IMR-90 (cell line): ENCODE measurements around the gene RNF141. TPM values are rescaled to one million over a fixed set of nuclear protein-coding genes. Genes with fewer than 3 reads are reported as not detected.

ENCODE experiments used
- ATAC-seq: fragments of 200-7000 bp; cut with Tn5 transposase; 2 replicates; pipeline ENCODE4 v1.9.1; 2020; ENCODE audit warnings: low read depth, mild to moderate bottlenecking, moderate library complexity
- BruUV-seq: library from RNA; stranded (reverse); fragments of 400-500 nt; replicated peaks from 2 replicates; lab custom pipeline; 2021; lab: Mats Ljungman, UMichigan
- CTCF ChIA-PET: fragments of 300-600 bp; formaldehyde crosslinking; extraction: SDS; loops from one replicate; lab custom pipeline; 2021; ENCODE audit warnings: antibody characterized with exemption; lab: Yijun Ruan, JAX
- POLR2A ChIA-PET: fragments of 300-600 bp; sonication (Branson Sonifier 250); formaldehyde crosslinking; loops from one replicate; lab custom pipeline; 2022; ENCODE audit warnings: antibody characterized with exemption; ENCODE audit not compliant: unreplicated experiment; lab: Charles Lee
- DNase-seq: peaks from one replicate; pipeline ENCODE4 v3.0.0; 2013
- H2AFZ ChIP-seq: replicated peaks from 2 replicates; pipeline ENCODE3; 2013; ENCODE audit warnings: low read length, mild to moderate bottlenecking; ENCODE audit not compliant: poor library complexity
- H2AK5ac ChIP-seq: 2 replicates; pipeline ENCODE4 v1.6.1; 2013; ENCODE audit warnings: low read depth, low read length, inconsistent platforms
- H2AK9ac ChIP-seq: replicated peaks from 2 replicates; pipeline ENCODE3; 2013; ENCODE audit warnings: mild to moderate bottlenecking, low read depth, low read length, moderate library complexity; ENCODE audit not compliant: poor library complexity
- H2BK120ac ChIP-seq: 2 replicates; pipeline ENCODE4 v1.6.1; 2013; ENCODE audit warnings: low read depth, low read length, inconsistent platforms
- H2BK15ac ChIP-seq: 3 replicates; pipeline ENCODE4 v1.6.1; 2013; ENCODE audit warnings: low read depth, low read length, inconsistent platforms
- H2BK20ac ChIP-seq: 2 replicates; pipeline ENCODE4 v1.6.1; 2013; ENCODE audit warnings: low read depth, mild to moderate bottlenecking, inconsistent platforms, low read length, moderate library complexity
- H2BK5ac ChIP-seq: 2 replicates; pipeline ENCODE4 v1.6.1; 2013; ENCODE audit warnings: mild to moderate bottlenecking, low read depth, low read length, inconsistent platforms; ENCODE audit not compliant: poor library complexity, severe bottlenecking
- H3K14ac ChIP-seq: replicated peaks from 2 replicates; pipeline ENCODE4 v1.6.1; 2013; ENCODE audit warnings: low read depth, low read length, inconsistent platforms
- H3K18ac ChIP-seq: 2 replicates; pipeline ENCODE4 v1.6.1; 2013; ENCODE audit warnings: low read depth, low read length, control low read depth
- H3K23ac ChIP-seq: 2 replicates; pipeline ENCODE4 v1.6.1; 2013; ENCODE audit warnings: low read depth, low read length, inconsistent platforms
- H3K27ac ChIP-seq: 2 replicates; pipeline ENCODE4 v1.5.1; 2013; ENCODE audit warnings: mild to moderate bottlenecking, control low read depth, low read length; ENCODE audit not compliant: insufficient read depth
- H3K27me3 ChIP-seq: 2 replicates; pipeline ENCODE4 v1.6.1; 2013; ENCODE audit warnings: low read length; ENCODE audit not compliant: control insufficient read depth, insufficient read depth
- H3K36me3 ChIP-seq: 2 replicates; pipeline ENCODE4 v1.6.1; 2013; ENCODE audit warnings: low read length, mixed read lengths; ENCODE audit not compliant: control insufficient read depth, insufficient read depth
- H3K4ac ChIP-seq: 2 replicates; pipeline ENCODE4 v1.6.1; 2013; ENCODE audit warnings: low read depth, low read length, inconsistent platforms
- H3K4me1 ChIP-seq: 2 replicates; pipeline ENCODE4 v1.6.1; 2013; ENCODE audit warnings: low read length, mixed read lengths; ENCODE audit not compliant: control insufficient read depth, insufficient read depth
- H3K4me2 ChIP-seq: 2 replicates; pipeline ENCODE4 v1.6.1; 2013; ENCODE audit warnings: low read depth, mild to moderate bottlenecking, control low read depth, low read length, moderate library complexity
- H3K4me3 ChIP-seq: 2 replicates; pipeline ENCODE4 v1.5.1; 2013; ENCODE audit warnings: low read depth, mild to moderate bottlenecking, control low read depth, low read length, moderate library complexity; ENCODE audit not compliant: insufficient read depth
- H3K56ac ChIP-seq: 2 replicates; pipeline ENCODE4 v1.6.1; 2013; ENCODE audit warnings: low read length, inconsistent platforms; ENCODE audit not compliant: insufficient read depth; ENCODE audit errors: extremely low read depth
- H3K79me1 ChIP-seq, 2 experiments: 2 replicates each; pipeline ENCODE4 v1.6.1; 2013; ENCODE audit warnings: low read length in 2 of 2, inconsistent platforms in 1 of 2, low read depth in 1 of 2
- H3K9ac ChIP-seq: 2 replicates; pipeline ENCODE4 v1.6.1; 2013; ENCODE audit warnings: low read depth, low read length, control low read depth
- H3K9me1 ChIP-seq: 2 replicates; pipeline ENCODE4 v1.6.1; 2013; ENCODE audit warnings: low read length, inconsistent platforms; ENCODE audit not compliant: insufficient read depth
- H3K9me3 ChIP-seq: 2 replicates; pipeline ENCODE4 v1.6.1; 2013; ENCODE audit warnings: low read length; ENCODE audit not compliant: control insufficient read depth, insufficient read depth
- H4K20me1 ChIP-seq: 2 replicates; pipeline ENCODE4 v1.6.1; 2013; ENCODE audit warnings: low read length, inconsistent platforms; ENCODE audit not compliant: insufficient read depth
- H4K5ac ChIP-seq: 2 replicates; pipeline ENCODE4 v1.6.1; 2013; ENCODE audit warnings: mild to moderate bottlenecking, low read depth, low read length, control low read depth
- H4K8ac ChIP-seq, 2 experiments: 2 replicates each; pipeline ENCODE4 v1.6.1; 2013; ENCODE audit warnings: low read depth in 2 of 2, low read length in 2 of 2, control low read depth in 1 of 2, inconsistent platforms in 1 of 2
- H4K91ac ChIP-seq: 2 replicates; pipeline ENCODE4 v1.6.1; 2013; ENCODE audit warnings: low read depth, low read length, inconsistent platforms; ENCODE audit not compliant: insufficient read depth
- BHLHE40 ChIP-seq: fragments of 150-350 bp; IDR thresholded peaks from 2 replicates; pipeline ENCODE4 v1.6.1; 2016; ENCODE audit warnings: mild to moderate bottlenecking, low read depth, low read length
- CEBPB ChIP-seq: IDR thresholded peaks from 2 replicates; pipeline ENCODE4 v1.6.1; 2012; ENCODE audit warnings: low read depth, low read length, improper control_type of control experiment
- CHD1 ChIP-seq: IDR thresholded peaks from 2 replicates; pipeline ENCODE4 v1.6.1; 2012; ENCODE audit warnings: low read depth, low read length, improper control_type of control experiment
- FOS ChIP-seq: fragments of 150-350 bp; IDR thresholded peaks from 2 replicates; pipeline ENCODE4 v1.6.1; 2016; ENCODE audit warnings: low read depth, low read length
- MAFK ChIP-seq: IDR thresholded peaks from 2 replicates; pipeline ENCODE4 v1.6.1; 2012; ENCODE audit warnings: low read depth, low read length, improper control_type of control experiment
- MXI1 ChIP-seq: IDR thresholded peaks from 2 replicates; pipeline ENCODE4 v1.6.1; 2012; ENCODE audit warnings: low read depth, mild to moderate bottlenecking, low read length, moderate library complexity, borderline replicate concordance
- POLR2A ChIP-seq: IDR thresholded peaks from 2 replicates; pipeline ENCODE4 v1.6.1; 2012; ENCODE audit warnings: mild to moderate bottlenecking, low read depth, low read length
- RCOR1 ChIP-seq: IDR thresholded peaks from 2 replicates; pipeline ENCODE4 v1.6.1; 2012; ENCODE audit warnings: mild to moderate bottlenecking, low read length, improper control_type of control experiment; ENCODE audit not compliant: insufficient replicate concordance
- SMC3 ChIP-seq: fragments of 150-350 bp; IDR thresholded peaks from 2 replicates; pipeline ENCODE4 v1.6.1; 2016; ENCODE audit warnings: low read depth, mild to moderate bottlenecking, antibody characterized with exemption, low read length, moderate library complexity
- WGBS, 2 experiments: methylation state at CpG; one replicate each; pipeline versions ENCODE4 v1.1.5 to v1.1.7; 2013; ENCODE audit warnings: missing lambda C conversion rate in 2 of 2; ENCODE audit not compliant: insufficient read length in 1 of 2; ENCODE audit errors: extremely low coverage in 2 of 2; 5-methylcytosine and 5-hydroxymethylcytosine counted together
- dilution Hi-C: fragments of 300-500 bp; cut with HindIII; formaldehyde crosslinking; loops from one replicate; pipeline ENCODE4 v1.14.3; 2018; ENCODE audit warnings: low sequenced_read_pairs; ENCODE audit not compliant: unreplicated experiment
- in situ Hi-C: fragments of 300-500 bp; cut with MboI; formaldehyde crosslinking; loops from 3 replicates; pipeline ENCODE4 v1.14.3; 2019; ENCODE audit warnings: low sequenced_read_pairs, inconsistent platforms, mixed read lengths
- intact Hi-C: fragments of 100-400 bp; cut with micrococcal nuclease; formaldehyde crosslinking; loops from 2 replicates; pipeline ENCODE4 v1.10.0; 2022
- polyA plus RNA-seq, 3 experiments: library from polyadenylated mRNA; depleted of rRNA; stranded (reverse); fragments of >200 nt; gene quantifications; 2 replicates each; pipeline ENCODE4 v1.2.3, GENCODE V29; 2012; ENCODE audit warnings: low replicate concordance in 1 of 3
- total RNA-seq: library from RNA; depleted of rRNA; stranded (reverse); fragments of >200 nt; gene quantifications from 2 replicates; pipeline ENCODE4 v1.2.3, GENCODE V29; 2012
- TF ChIP-seq, protein P1 (sequence below): fragments of 150-350 bp; IDR thresholded peaks from 2 replicates; pipeline ENCODE4 v1.6.1; 2017; ENCODE audit warnings: mild to moderate bottlenecking, antibody characterized with exemption, low read length, low read depth
- TF ChIP-seq, protein P2 (sequence below): fragments of 150-350 bp; IDR thresholded peaks from 2 replicates; pipeline ENCODE4 v1.6.1; 2016; ENCODE audit warnings: low read depth, mild to moderate bottlenecking, low read length, moderate library complexity, borderline replicate concordance
- TF ChIP-seq, protein P3 (sequence below): conservative IDR thresholded peaks from 2 replicates; pipeline ENCODE4 v1.5.1; 2012; ENCODE audit warnings: mild to moderate bottlenecking, low read depth, low read length, improper control_type of control experiment

RNF141 gene
- total and polyA plus RNA-seq, 2 of the 4 experiments (the other 2 are of a cell fraction) = 13.8 to 18.6 TPM

GRCh38 chr11:10502770-10503169 is 38.2 kb downstream of the RNF141 start:
- H2AK9ac ChIP-seq = no peak overlapping the region
- no peak overlapping the region for H2AFZ ChIP-seq
- H3K56ac ChIP-seq = no peak overlapping the region
- no peaks in the 10 kb centered on the region for H3K27me3 ChIP-seq
- no peak overlapping the region for H3K14ac ChIP-seq
- ChIA-PET POLR2A (no interaction called here), CTCF (no interaction called here)
- no peak overlapping the region for H2BK120ac ChIP-seq
- H4K8ac ChIP-seq = no peak overlapping the region
- H3K18ac ChIP-seq = no peak overlapping the region
- H3K79me1 ChIP-seq = peaks cover 0 to 5% of the 10 kb centered on the region in 2 experiments; a peak in 2 of 4 replicates
- H2BK15ac ChIP-seq = no peak overlapping the region
- no peak overlapping the region for H3K23ac ChIP-seq
- intact Hi-C loops = no loop called here
- H4K20me1 ChIP-seq = no peaks in the 10 kb centered on the region
- no peak overlapping the region for H4K5ac ChIP-seq
- no peak overlapping the region for H2BK5ac ChIP-seq
- dilution Hi-C loops = loop anchor here (25.0 kb wide), 1 partner anchor 235 kb away; no protein-coding TSS in a partner anchor
- no CpG with 5 or more reads among the region's 3 CpGs for WGBS, 2 experiments
- no peak overlapping the region for H3K27ac ChIP-seq
- no peaks in the 10 kb centered on the region for H3K9me3 ChIP-seq
- no peak overlapping the region for H3K4me2 ChIP-seq
- TF ChIP-seq, protein P1, sequence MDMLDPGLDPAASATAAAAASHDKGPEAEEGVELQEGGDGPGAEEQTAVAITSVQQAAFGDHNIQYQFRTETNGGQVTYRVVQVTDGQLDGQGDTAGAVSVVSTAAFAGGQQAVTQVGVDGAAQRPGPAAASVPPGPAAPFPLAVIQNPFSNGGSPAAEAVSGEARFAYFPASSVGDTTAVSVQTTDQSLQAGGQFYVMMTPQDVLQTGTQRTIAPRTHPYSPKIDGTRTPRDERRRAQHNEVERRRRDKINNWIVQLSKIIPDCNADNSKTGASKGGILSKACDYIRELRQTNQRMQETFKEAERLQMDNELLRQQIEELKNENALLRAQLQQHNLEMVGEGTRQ = no peak
- TF ChIP-seq FOS (no peak), POLR2A (no peak), CEBPB (no peak), BHLHE40 (no peak), MXI1 (no peak), SMC3 (no peak), RCOR1 (no peak), MAFK (no peak), CHD1 (no peak)
- TF ChIP-seq, protein P2, sequence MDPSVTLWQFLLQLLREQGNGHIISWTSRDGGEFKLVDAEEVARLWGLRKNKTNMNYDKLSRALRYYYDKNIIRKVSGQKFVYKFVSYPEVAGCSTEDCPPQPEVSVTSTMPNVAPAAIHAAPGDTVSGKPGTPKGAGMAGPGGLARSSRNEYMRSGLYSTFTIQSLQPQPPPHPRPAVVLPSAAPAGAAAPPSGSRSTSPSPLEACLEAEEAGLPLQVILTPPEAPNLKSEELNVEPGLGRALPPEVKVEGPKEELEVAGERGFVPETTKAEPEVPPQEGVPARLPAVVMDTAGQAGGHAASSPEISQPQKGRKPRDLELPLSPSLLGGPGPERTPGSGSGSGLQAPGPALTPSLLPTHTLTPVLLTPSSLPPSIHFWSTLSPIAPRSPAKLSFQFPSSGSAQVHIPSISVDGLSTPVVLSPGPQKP = no peak
- TF ChIP-seq, protein P3, sequence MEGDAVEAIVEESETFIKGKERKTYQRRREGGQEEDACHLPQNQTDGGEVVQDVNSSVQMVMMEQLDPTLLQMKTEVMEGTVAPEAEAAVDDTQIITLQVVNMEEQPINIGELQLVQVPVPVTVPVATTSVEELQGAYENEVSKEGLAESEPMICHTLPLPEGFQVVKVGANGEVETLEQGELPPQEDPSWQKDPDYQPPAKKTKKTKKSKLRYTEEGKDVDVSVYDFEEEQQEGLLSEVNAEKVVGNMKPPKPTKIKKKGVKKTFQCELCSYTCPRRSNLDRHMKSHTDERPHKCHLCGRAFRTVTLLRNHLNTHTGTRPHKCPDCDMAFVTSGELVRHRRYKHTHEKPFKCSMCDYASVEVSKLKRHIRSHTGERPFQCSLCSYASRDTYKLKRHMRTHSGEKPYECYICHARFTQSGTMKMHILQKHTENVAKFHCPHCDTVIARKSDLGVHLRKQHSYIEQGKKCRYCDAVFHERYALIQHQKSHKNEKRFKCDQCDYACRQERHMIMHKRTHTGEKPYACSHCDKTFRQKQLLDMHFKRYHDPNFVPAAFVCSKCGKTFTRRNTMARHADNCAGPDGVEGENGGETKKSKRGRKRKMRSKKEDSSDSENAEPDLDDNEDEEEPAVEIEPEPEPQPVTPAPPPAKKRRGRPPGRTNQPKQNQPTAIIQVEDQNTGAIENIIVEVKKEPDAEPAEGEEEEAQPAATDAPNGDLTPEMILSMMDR = no peak
- DNase-seq (no peak), ATAC-seq (no peak)
- no peaks in the 10 kb centered on the region for H3K4me1 ChIP-seq
- no peak overlapping the region for H4K91ac ChIP-seq
- no peak overlapping the region for H3K4me3 ChIP-seq
- in situ Hi-C loops = no loop called here
- H3K4ac ChIP-seq = no peak overlapping the region
- peaks cover 67% of the 10 kb centered on the region for H3K36me3 ChIP-seq
- H3K9ac ChIP-seq = no peak overlapping the region
- no peak overlapping the region for H2AK5ac ChIP-seq
- H3K9me1 ChIP-seq = peaks cover 14% of the 10 kb centered on the region
- no TSS peak for BruUV-seq
- H2BK20ac ChIP-seq = no peak overlapping the region
